Mesenchymal stem cell (in vitro differentiated cells and primary cell): ENCODE measurements around the gene SASH1.
"Not testable (repeated sequence)": the region's sequence is repeated elsewhere in the genome, so short reads cannot be mapped to it uniquely, and the experiment has no call there.

ENCODE experiments used
- DNase-seq: peaks from one replicate; pipeline ENCODE4 v3.0.0-alpha.2; 2013
- H2AFZ ChIP-seq: one replicate; pipeline ENCODE4 v1.6.1; 2013; ENCODE audit warnings: low read depth, mild to moderate bottlenecking, control low read depth, inconsistent platforms, low read length, moderate library complexity
- H2AK5ac ChIP-seq: 2 replicates; pipeline ENCODE4 v1.6.1; 2013; ENCODE audit warnings: low read length, moderate library complexity, mild to moderate bottlenecking, inconsistent platforms; ENCODE audit not compliant: severe bottlenecking
- H2BK120ac ChIP-seq: one replicate; pipeline ENCODE4 v1.6.1; 2013; ENCODE audit warnings: low read depth, mild to moderate bottlenecking, inconsistent platforms, low read length, moderate library complexity
- H2BK12ac ChIP-seq, 2 experiments: one replicate each; pipeline ENCODE4 v1.6.1; 2013; ENCODE audit warnings: inconsistent platforms in 2 of 2, low read length in 2 of 2, mild to moderate bottlenecking in 2 of 2, moderate library complexity in 2 of 2, control low read depth in 1 of 2
- H2BK15ac ChIP-seq: one replicate; pipeline ENCODE4 v1.6.1; 2013; ENCODE audit warnings: mild to moderate bottlenecking, low read depth, inconsistent platforms; ENCODE audit not compliant: poor library complexity, severe bottlenecking
- H2BK5ac ChIP-seq: 2 replicates; pipeline ENCODE4 v1.6.1; 2013; ENCODE audit warnings: low read depth, mild to moderate bottlenecking, low read length, control low read depth, inconsistent platforms; ENCODE audit not compliant: poor library complexity, severe bottlenecking
- H3K14ac ChIP-seq, 2 experiments: one replicate each; pipeline ENCODE4 v1.6.1; 2013; ENCODE audit warnings: inconsistent platforms in 2 of 2, low read length in 2 of 2, control low read depth in 1 of 2, mild to moderate bottlenecking in 1 of 2, moderate library complexity in 1 of 2
- H3K18ac ChIP-seq, 2 experiments: one replicate each; pipeline ENCODE4 v1.6.1; 2013; ENCODE audit warnings: inconsistent platforms in 2 of 2, low read length in 2 of 2, control low read depth in 1 of 2, low read depth in 1 of 2, mild to moderate bottlenecking in 1 of 2
- H3K23ac ChIP-seq, 2 experiments: one replicate each; pipeline ENCODE4 v1.6.1; 2013; ENCODE audit warnings: inconsistent platforms in 2 of 2, low read length in 2 of 2, mild to moderate bottlenecking in 2 of 2, moderate library complexity in 2 of 2, control low read depth in 1 of 2
- H3K27ac ChIP-seq: 2 replicates; pipeline ENCODE4 v1.5.1; 2013; ENCODE audit warnings: mild to moderate bottlenecking, moderate library complexity, low read length, control low read depth, inconsistent platforms; ENCODE audit not compliant: poor library complexity, severe bottlenecking
- H3K27me3 ChIP-seq, 2 experiments: 2 replicates each; pipeline versions ENCODE4 v1.6.1 to v1.7.0; 2013; ENCODE audit warnings: low read length in 2 of 2, mild to moderate bottlenecking in 2 of 2, moderate library complexity in 2 of 2, control low read depth in 1 of 2, inconsistent platforms in 1 of 2; ENCODE audit not compliant: control insufficient read depth in 1 of 2, insufficient read depth in 1 of 2
- H3K36me3 ChIP-seq, 2 experiments: 2 replicates each; pipeline versions ENCODE4 v1.6.1 to v1.7.0; 2013; ENCODE audit warnings: low read length in 2 of 2, control low read depth in 1 of 2, inconsistent platforms in 1 of 2, low read depth in 1 of 2, mild to moderate bottlenecking in 1 of 2; ENCODE audit not compliant: insufficient read depth in 2 of 2, control insufficient read depth in 1 of 2
- H3K4ac ChIP-seq, 2 experiments: one replicate each; pipeline ENCODE4 v1.6.1; 2013; ENCODE audit warnings: inconsistent platforms in 2 of 2, low read length in 2 of 2, mild to moderate bottlenecking in 2 of 2, moderate library complexity in 2 of 2, control low read depth in 1 of 2, low read depth in 1 of 2
- H3K4me1 ChIP-seq: 2 replicates; pipeline ENCODE4 v1.6.1; 2013; ENCODE audit warnings: low read depth, low read length, control low read depth; ENCODE audit not compliant: control insufficient read depth, insufficient read depth
- H3K4me2 ChIP-seq: 2 replicates; pipeline ENCODE4 v1.6.1; 2013; ENCODE audit warnings: low read length, mild to moderate bottlenecking, inconsistent platforms; ENCODE audit not compliant: poor library complexity, severe bottlenecking
- H3K4me3 ChIP-seq, 2 experiments: 2 replicates each; pipeline versions ENCODE4 v1.5.1 to v1.7.0; 2013; ENCODE audit warnings: low read length in 2 of 2, mild to moderate bottlenecking in 2 of 2, control low read depth in 1 of 2, low read depth in 1 of 2; ENCODE audit not compliant: insufficient read depth in 1 of 2
- H3K79me1 ChIP-seq: replicated peaks from 2 replicates; pipeline ENCODE4 v1.6.1; 2013; ENCODE audit warnings: mild to moderate bottlenecking, control low read depth, low read length, inconsistent platforms; ENCODE audit not compliant: poor library complexity, severe bottlenecking
- H3K9ac ChIP-seq: 2 replicates; pipeline ENCODE4 v1.7.0; 2013; ENCODE audit warnings: mild to moderate bottlenecking, low read length, moderate library complexity
- H3K9me3 ChIP-seq: 2 replicates; pipeline ENCODE4 v1.7.0; 2013; ENCODE audit warnings: mild to moderate bottlenecking, low read length; ENCODE audit not compliant: control insufficient read depth
- H4K8ac ChIP-seq: one replicate; pipeline ENCODE4 v1.6.1; 2013; ENCODE audit warnings: inconsistent platforms, mild to moderate bottlenecking, low read length, moderate library complexity
- H4K91ac ChIP-seq: one replicate; pipeline ENCODE4 v1.6.1; 2013; ENCODE audit warnings: mild to moderate bottlenecking, low read length, inconsistent platforms
- WGBS: methylation state at CpG from one replicate; pipeline ENCODE4 v1.1.7; 2013; ENCODE audit warnings: mixed read lengths; 5-methylcytosine and 5-hydroxymethylcytosine counted together

Gene SASH1

GRCh38 chr6:148382051-148382450 is 39.4 kb downstream of the SASH1 start:
- 98% methylated on average over 9 of the region's 9 CpGs for WGBS
- not testable (repeated sequence) for H2AK5ac ChIP-seq, H3K27me3 ChIP-seq, H2BK12ac ChIP-seq, H2AFZ ChIP-seq, H3K23ac ChIP-seq, H4K8ac ChIP-seq, H3K9ac ChIP-seq, H3K14ac ChIP-seq, H3K18ac ChIP-seq, H3K4ac ChIP-seq, H3K4me2 ChIP-seq, DNase-seq, H3K36me3 ChIP-seq, H2BK120ac ChIP-seq, H3K27ac ChIP-seq, H3K4me3 ChIP-seq, H3K4me1 ChIP-seq, H4K91ac ChIP-seq, H2BK5ac ChIP-seq, H3K9me3 ChIP-seq, H2BK15ac ChIP-seq
- H3K79me1 ChIP-seq, result peaks cover 36% of the 10 kb centered on the region

- H4K8ac ChIP-seq, result no peak overlapping the region
- peaks cover 0 to 3% of the 10 kb centered on the region in 2 experiments for H3K36me3 ChIP-seq
- H2BK5ac ChIP-seq, result no peak overlapping the region
- H2AFZ ChIP-seq, result no peak overlapping the region
- peaks cover 3% of the 10 kb centered on the region for H3K4me1 ChIP-seq
- peak overlapping the region; percentile 73 for H3K27ac ChIP-seq
- no peak overlapping the region for H3K4me2 ChIP-seq
- no peak overlapping the region for H3K4ac ChIP-seq
- WGBS, result 75% methylated on average over 9 of the region's 9 CpGs
- H4K91ac ChIP-seq, result no peak overlapping the region
- H3K23ac ChIP-seq, result no peak overlapping the region
- peak overlapping the region; percentile 81 for H2AK5ac ChIP-seq
- H2BK15ac ChIP-seq, result no peak overlapping the region
- no peak overlapping the region for H3K14ac ChIP-seq
- no peak overlapping the region for H3K18ac ChIP-seq
- H3K4me3 ChIP-seq, result no peak overlapping the region
- no peaks in the 10 kb centered on the region for H3K9me3 ChIP-seq
- no peak overlapping the region for H3K9ac ChIP-seq
- H2BK12ac ChIP-seq, result no peak overlapping the region
- no peak for DNase-seq
- H3K27me3 ChIP-seq, result no peaks in the 10 kb centered on the region
- H3K79me1 ChIP-seq, result peaks cover 35% of the 10 kb centered on the region
- no peak overlapping the region for H2BK120ac ChIP-seq
These were observed 40.2 kb downstream of the SASH1 start for GRCh38 chr6:148382861-148383260.

DNA sequence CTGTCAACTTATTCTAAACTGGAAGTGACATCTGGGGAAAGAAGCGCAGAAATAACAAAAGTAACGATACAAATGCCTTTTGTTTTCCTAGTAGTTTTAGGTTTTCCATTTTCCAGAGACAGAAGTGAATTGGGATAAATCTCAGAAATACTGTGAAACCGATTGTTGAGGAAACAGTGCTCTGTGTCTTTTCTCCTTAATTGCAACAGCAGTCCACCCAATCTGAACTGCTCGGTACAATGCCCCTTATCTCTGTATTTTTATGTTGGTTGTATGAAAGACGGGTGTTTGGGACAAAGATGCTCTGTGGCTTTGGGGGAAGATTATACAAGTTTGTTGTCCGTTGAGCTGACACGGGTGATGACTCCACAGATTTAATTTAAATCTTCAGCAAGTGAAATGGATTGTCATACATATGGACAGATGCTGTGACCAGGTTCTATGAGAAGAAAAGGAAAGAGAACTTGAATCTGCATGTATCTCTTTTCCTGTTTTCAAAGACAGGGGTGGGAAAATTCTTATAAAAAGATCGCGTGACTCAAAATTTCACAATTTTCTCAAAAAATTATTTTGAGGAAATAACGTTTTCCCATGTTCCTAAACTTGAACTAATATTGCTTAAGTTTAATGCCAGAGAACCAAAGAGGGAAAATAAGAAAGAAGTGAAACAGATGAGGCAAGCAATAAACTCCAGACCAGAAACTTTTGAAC is 41.2 kb downstream of the SASH1 start:
- DNase-seq, result no peak
- no peak overlapping the region for H3K9ac ChIP-seq
- H3K4me2 ChIP-seq, result no peak overlapping the region
- no peak overlapping the region for H3K27ac ChIP-seq
- no peak overlapping the region for H4K91ac ChIP-seq
- no peaks in the 10 kb centered on the region for H3K27me3 ChIP-seq
- no peak overlapping the region for H2BK120ac ChIP-seq
- peaks cover 41% of the 10 kb centered on the region for H3K79me1 ChIP-seq
- H3K36me3 ChIP-seq, result peaks cover 0 to 11% of the 10 kb centered on the region in 2 experiments
- no peak overlapping the region for H3K4me3 ChIP-seq
- no peak overlapping the region for H2BK12ac ChIP-seq
- peaks cover 3% of the 10 kb centered on the region for H3K4me1 ChIP-seq
- 88% methylated on average over 9 of the region's 10 CpGs for WGBS
- H2AFZ ChIP-seq, result no peak overlapping the region
- H3K14ac ChIP-seq, result no peak overlapping the region
- no peaks in the 10 kb centered on the region for H3K9me3 ChIP-seq
- no peak overlapping the region for H2AK5ac ChIP-seq
- H2BK5ac ChIP-seq, result no peak overlapping the region
- H4K8ac ChIP-seq, result no peak overlapping the region
- no peak overlapping the region for H3K4ac ChIP-seq
- H3K18ac ChIP-seq, result no peak overlapping the region
- no peak overlapping the region for H3K23ac ChIP-seq
- H2BK15ac ChIP-seq, result no peak overlapping the region

DNA sequence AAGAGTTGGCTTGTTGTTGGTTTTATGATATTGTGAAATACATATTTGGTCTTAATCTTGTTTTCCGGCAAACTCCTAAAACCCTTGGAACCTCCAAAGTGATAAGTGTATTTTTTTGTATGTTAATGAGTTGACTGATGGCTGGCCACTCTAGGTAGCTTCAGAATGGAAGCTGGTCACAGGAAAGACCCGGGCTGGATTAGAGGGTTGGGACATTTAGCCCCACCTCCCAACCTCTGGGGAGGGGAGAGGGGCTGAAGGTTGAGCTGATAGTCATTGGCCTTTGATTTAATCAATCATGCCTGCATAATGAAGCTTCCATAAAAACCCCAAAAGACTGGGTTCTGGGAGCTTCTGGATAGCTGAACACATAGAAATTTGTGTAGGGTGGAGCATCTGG is 42.7 kb downstream of the SASH1 start:
- no peaks in the 10 kb centered on the region for H3K27me3 ChIP-seq
- H3K18ac ChIP-seq, result no peak overlapping the region
- H3K27ac ChIP-seq, result no peak overlapping the region
- H2AFZ ChIP-seq, result no peak overlapping the region
- no peak overlapping the region for H2BK120ac ChIP-seq
- H3K4me2 ChIP-seq, result no peak overlapping the region
- no peak overlapping the region for H3K23ac ChIP-seq
- no peak overlapping the region for H3K4me3 ChIP-seq
- H3K14ac ChIP-seq, result no peak overlapping the region
- H3K79me1 ChIP-seq, result peaks cover 40% of the 10 kb centered on the region
- WGBS, result 83% methylated on average over 2 of the region's 2 CpGs
- no peak overlapping the region for H4K8ac ChIP-seq
- DNase-seq, result no peak
- no peak overlapping the region for H4K91ac ChIP-seq
- peaks cover 3% of the 10 kb centered on the region for H3K4me1 ChIP-seq
- no peak overlapping the region for H2AK5ac ChIP-seq
- H2BK5ac ChIP-seq, result no peak overlapping the region
- no peak overlapping the region for H2BK12ac ChIP-seq
- peaks cover 0 to 22% of the 10 kb centered on the region in 2 experiments for H3K36me3 ChIP-seq
- H3K9me3 ChIP-seq, result no peaks in the 10 kb centered on the region
- H3K4ac ChIP-seq, result no peak overlapping the region
- no peak overlapping the region for H2BK15ac ChIP-seq
- no peak overlapping the region for H3K9ac ChIP-seq
